GF-D8 (cell line): ENCODE data around the gene NAALAD2.
"Not testable (repeated sequence)": the region's sequence is repeated elsewhere in the genome, so short reads cannot be mapped to it uniquely, and the experiment has no call there.

ENCODE experiments used
- DNase-seq: peaks from one replicate; lab custom pipeline; 2025; lab: John Stamatoyannopoulos, UW

The NAALAD2 gene

DNA sequence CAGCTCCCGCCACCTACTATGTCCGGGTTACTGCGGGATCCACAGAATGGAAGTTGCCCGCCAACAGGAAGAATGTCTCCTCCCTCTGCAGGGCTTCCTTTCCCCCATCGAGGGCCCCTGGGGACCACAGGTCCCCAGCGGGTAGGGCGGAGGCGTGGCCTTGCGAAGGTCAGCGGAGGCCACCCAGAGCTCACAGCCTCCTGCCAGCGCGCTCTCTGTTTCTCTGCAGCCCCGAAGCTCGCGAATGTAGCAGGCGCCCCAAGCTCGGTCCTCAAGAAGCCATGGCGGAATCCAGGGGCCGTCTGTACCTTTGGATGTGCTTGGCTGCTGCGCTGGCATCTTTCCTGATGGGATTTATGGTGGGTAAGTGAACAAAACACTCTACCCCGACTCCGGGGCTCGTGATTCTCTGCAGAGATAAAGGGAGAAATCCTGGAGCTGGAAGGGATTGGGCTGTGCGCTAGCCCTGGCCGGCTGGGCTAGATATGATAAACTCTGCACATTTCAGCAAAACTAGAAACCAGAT, at the start of gene NAALAD2:
Gene NAALAD2, plus strand, starts transcription at position 186 of the 526 bp plus-strand sequence. Its CDS starts 96 bp downstream, at position 282.
- DNase-seq: no peak

DNA sequence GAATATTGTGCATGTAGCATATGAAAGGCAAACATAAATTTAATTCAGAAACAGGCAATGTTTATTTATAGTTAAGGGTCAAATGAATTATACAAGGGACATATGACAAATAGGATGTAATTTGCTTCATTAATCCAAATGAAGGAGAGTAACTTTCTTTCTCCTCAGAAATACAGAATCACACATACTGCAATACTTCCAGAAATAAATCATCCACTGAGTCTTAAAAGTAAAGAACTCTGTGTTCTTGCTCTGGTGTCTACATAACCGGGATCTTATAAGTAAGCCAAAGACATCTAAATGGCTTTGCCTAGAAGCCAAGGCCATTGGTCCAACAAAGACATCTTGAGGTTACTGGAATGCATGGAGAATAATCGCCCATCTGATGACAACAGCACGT, 48.8 kb upstream of the NAALAD2 start, which contains the start of gene UBTFL1:
Gene UBTFL1, plus strand, starts transcription at position 301 of the 400 bp plus-strand sequence. Its CDS starts 0 bp downstream, at position 301.
- not testable (repeated sequence) for DNase-seq

DNA sequence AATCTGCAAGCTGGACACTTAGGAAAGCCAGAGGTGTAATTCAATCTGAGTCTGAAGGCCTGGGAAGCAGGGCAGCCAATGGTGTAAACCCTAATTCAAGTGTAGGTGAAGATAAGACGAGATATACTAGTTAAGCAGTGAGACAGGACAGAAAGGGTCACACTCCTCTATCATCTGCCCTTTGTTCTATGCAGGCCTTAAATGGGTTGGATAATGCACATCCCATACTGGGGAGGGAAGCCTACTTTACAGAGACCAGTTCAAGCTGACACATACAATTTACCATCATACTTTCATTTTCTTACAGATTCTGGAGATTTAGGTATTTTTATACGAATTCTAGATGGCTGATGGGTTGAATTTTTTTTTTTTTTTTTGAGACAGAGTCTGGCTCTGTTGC, 45.7 kb upstream of the NAALAD2 start:
- DNase-seq: not testable (repeated sequence)

DNA sequence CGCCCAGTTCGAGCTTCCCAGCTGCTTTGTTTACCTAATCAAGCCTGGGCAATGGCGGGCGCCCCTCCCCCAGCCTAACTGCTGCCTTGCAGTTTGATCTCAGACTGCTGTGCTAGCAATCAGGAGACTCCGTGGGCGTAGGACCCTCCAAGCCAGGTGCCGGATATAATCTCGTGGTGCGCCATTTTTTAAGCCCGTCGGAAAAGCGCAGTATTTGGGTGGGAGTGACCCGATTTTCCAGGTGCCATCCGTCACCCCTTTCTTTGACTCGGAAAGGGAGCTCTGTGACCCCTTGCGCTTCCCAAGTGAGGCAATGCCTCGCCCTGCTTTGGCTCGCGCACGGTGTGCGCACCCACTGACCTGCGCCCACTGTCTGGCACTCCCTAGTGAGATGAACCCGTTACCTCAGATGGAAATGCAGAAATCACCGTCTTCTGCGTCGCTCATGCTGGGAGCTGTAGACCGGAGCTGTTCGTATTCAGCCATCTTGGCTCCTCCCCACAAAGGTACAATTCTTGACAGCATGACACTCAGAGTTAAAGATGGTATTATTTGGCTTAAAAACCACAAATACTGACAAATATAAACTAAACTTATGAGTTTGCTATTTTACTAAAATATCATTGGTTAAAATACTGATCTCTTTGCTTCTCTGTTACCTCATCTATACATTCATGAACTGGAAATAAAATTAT, 39.1 kb upstream of the NAALAD2 start:
- DNase-seq: not testable (repeated sequence)

DNA sequence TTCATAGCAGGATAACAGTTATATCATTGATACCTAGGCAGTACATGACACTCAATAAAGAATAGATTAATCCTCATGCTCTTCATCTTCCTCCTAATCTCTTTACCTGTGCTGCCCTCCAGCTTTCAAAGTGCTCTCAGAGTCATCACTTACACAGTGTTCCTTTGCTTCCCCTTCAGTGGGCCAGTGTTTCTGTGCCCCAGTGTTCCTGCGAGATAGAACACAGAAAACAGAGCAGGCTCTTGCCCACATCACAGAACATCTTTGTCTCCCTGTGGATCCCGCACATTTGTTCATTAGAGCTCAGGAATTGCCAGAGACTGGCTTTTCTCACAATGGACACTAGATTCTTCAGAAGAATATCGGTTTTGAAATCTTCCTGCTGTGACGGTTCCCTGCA, 36.2 kb upstream of the NAALAD2 start:
- DNase-seq: not testable (repeated sequence)

DNA sequence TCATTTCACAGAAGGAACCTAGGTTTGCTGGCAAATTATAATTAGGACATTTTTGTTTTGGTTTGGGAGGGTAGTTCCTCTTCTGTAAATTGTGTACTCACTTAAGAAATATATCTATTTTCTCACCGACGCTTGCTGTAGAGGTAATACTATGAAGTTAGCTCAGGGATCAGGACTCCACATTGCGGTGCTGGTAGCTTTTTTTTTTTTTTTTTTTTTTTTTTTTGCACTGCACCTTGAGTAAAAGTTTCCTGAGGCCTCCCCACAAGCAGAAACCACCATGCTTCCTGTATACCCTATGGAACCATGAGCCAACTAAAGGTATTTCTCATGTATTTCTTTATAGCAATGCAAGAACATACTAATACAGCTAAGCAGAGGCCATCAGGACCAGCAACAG, 34.0 kb upstream of the NAALAD2 start:
- DNase-seq: no peak

DNA sequence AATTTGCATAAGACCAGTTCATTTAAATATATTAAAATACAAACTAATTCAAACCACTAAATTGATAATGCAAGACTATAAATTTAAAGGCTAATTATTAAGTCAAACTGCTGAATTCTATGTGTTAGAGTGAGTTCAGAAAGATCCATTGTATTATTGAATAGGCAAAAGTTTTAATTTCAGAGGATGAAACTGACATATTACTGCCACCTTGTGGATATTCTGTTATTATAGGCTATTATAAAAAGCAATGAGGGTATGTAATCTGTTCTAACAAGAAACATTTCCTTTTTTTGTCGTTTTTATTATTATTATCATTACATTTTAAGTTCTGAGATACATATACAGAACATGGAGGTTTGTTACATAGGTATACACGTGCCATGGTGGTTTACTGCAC, 20.9 kb upstream of the NAALAD2 start:
- DNase-seq: no peak

DNA sequence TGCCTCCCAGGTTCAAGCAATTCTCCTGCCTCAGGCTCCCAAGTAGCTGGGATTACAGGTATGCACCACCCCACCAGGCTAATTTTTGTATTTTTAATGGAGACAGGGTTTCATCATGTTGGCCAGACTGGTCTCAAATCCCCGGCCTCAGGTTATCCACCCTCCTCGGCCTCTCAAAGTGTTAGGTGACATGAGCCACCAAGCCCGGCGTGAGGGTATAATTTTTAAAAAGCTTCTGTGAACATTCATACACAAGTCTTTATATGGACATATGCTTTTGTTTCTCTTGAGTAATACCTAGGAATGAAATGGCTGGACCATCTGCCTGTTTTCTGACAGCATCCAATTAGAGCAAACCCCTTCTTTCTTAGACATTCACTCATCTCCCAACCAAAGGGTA, 14.3 kb upstream of the NAALAD2 start:
- DNase-seq: no peak

DNA sequence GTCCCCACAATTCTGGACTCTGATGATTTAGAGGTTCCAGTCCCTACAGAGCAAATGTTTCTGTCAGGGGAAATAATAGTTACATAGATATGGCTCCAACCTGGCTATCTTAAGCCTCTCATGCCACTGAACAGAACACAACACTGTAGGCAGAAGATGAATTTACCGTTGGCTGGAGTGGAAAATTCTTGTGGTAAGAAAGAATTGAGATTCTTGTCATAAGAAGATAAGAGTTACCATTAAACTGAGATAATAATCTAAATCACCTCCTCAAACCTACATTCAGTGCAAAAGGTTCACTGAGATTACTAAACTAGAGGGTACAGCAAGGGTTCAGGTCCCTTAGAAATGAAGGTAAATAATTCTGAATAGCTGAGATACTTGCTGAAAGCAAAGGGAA, 10.1 kb upstream of the NAALAD2 start:
- no peak for DNase-seq

DNA sequence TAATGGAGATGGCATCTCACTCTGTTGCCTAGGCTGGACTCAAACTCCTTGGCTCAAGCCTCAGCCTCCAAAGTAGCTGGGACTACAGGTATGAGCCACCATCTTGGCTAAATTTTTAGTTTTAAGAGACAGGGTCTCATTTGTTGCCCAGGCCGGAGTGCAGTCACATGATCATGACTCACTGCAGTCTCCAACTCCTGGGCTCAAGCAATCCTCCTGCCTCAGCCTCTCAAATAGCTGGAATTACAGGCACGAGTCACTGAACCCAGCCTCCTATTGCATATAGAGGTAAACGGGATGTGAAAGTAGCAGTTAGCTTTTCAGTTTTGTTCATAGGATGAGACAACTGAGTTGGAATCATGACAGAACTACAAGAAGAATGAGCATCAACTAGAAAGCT, 9.5 kb upstream of the NAALAD2 start:
- no peak for DNase-seq

DNA sequence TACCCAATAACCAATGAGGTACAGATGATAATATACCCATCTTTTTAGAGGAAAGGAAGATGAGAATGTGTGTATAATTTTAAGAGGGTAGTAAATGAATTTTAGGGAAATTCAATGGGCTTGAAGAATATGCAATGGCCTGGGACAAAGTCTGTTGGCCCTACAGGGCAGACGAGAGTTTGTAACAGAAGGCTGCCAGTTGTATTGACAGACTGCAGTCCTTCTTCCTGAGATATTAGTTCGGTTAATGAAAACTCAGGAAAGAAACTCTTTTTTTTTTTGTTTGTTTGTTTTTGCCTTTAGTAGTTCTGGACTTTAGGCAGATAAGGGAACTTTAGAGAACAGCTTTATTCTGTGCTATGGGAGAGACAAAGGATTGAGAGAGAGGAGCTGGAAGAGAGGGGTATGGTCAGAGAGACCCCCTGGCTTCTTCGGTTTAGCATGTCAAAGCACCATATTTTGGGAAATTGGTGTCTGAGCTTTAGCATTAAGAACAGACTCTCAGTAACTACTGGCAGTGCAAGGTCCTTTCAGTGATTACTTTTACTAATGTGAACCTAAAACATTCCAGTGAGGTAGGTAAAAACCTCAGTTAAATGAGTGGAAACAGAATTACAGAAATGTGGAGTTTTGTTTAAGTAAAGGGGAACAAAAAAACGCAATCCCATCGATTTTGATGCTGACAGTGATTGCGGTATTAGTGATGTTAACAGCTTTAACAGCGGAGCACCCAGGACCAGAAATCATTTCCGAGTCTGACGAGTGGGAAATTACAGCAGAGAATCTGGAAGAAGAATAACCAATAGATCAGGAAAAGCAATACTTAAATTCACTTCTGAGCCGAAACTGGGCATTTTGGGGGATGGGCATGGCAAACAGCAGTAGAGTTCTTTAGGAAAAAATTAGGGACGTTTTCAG, 644 bp upstream of the NAALAD2 start:
- DNase-seq: no peak

DNA sequence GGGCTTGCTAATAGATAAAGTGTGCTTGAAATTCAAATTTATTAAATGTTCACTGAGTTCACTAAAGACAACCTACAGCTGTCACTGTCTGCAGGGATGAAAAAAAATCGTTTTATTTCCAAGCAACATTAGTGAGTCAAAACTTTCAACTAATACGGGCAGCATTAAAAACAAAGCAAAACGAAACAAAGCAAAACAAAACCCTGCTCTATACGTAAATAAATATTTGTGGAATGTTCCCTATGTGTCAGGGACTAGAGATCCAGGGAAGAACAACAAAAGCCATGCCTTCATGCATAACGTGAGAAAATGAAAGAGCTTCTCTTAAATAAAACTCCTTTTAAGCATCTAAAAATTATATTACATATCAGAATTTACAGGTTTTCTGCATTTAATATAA, 553 bp downstream of the NAALAD2 start:
- DNase-seq: no peak

DNA sequence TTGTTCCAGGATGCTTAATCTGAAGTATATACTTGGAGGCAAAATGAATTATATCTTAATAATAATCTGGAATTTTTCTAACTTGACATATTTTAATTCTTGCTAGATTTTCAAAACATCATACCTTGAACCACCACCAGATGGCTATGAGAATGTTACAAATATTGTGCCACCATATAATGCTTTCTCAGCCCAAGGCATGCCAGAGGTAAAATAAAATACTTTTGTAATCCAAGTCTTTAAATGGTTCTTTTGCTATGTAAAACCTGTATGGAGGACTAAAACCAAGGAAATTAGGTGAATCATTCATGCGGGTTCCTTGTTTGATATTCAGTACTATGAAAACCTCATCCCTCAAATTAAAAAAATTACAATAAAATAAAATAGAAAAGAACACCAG, 14.4 kb downstream of the NAALAD2 start:
- no peak for DNase-seq

DNA sequence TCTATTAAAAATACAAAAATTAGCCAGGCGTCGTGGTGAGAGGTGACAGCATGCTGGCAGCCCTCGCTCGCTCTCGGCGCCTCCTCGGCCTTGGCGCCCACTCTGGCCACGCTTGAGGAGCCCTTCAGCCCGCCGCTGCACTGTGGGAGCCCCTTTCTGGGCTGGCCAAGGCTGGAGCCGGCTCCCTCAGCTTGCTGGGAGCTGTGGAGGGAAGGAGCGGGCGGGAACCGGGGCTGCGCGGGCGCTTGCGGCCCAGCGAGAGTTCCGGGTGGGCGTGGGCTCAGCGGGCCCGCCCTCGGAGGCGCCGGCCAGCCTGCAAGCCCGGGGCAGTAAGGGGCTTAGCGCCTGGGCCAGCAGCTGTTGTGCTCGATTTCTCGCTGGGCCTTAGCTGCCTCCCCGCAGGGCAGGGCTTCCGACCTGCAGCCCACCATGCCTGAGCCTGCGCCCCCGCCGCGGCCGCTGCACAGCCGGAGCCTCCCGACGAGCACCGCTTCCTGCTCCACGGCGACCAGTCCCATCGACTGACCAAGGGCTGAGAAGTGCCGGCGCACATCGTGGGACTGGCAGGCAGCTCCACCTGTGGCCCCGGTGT, 32.6 kb downstream of the NAALAD2 start:
- DNase-seq: not testable (repeated sequence)

DNA sequence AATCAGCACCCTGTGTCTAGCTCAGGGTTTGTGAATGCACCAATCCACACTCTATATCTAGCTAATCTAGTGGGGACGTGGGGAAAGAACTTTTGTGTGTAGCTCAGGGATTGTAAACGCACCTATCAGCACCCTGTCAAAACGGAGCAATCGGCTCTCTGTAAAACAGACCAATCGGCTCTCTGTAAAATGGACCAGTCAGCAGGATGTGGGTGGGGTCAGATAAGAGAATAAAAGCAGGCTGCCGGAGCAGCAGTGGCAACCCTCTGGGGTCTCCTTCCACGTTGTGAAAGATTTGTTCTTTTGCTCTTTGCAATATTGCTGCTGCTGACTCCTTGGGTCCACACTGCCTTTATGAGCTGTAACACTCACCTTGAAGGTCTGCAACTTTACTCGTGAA, 33.2 kb downstream of the NAALAD2 start:
- not testable (repeated sequence) for DNase-seq

DNA sequence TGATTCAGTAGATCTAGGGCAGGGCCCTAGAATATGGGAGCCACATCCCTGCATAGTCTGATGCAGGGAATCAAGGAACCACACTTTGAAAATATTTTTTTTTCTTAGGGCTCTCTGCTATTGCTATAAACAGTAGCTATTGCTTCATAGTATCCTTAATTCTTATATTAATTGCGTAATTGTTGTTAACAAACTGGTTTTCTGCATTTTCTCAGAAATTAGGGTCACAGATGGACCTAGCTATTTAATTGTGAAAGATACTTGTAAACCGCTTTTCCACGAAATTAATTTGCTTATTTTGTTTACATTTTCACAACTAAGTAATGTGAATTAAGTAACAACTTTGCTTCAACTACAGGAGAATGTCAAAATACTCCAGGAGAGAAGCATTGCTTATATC, 34.1 kb downstream of the NAALAD2 start:
- DNase-seq: no peak

DNA sequence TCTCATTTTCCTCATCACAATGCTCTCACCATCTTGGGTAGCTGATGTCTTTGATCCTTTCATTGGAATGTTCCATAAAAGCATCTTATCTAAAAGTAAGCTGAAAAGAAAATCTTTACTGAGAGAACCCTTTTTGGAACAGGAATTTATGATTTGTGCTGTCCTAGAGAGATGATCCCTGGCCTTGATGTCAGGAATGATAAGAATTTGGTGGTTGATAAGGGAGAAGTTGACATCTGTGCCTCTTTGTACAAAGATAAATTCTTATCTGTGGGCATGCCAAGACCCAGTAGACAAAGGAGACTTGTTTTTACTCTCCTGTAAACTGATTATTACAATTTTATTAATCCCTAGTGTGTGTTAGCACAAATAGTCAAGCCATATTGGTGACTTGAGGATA, 36.9 kb downstream of the NAALAD2 start:
- DNase-seq: no peak

DNA sequence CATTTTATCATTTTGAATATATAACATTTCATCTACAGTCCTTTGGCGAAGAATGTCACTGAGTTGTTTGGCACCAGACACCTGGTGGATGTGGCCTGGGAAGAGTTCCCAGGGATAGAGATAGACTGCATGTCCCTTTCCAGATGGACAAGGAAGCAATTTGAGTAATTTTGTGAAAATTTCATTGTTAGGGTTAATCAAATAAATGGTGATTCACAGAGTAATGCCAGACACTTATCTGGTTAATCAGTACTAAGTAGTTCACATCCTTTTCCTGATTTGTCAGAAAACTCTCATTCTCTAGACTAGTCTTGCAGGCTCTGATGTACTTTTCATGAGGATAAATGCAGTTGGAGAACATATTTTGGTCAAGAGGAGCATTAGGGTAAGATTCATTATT, 41.6 kb downstream of the NAALAD2 start:
- DNase-seq: no peak

DNA sequence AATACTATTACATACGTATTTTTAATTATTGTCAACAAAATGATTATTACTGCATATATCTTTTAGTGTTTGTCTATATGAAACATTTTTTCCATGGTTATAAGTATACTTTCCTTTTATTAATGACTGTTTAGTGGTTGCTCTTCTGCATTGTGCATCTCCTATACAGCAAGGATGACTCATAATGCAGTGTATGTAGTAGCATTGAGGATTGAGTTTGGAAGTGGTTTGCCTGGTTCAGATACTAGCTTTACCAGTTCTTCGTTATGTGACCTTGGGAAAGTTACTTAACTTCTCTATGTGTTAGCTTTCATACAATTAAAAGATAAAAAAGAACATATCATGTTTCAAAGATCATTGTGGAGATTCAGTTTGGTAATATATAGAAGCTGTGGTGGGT, 44.3 kb downstream of the NAALAD2 start:
- no peak for DNase-seq

DNA sequence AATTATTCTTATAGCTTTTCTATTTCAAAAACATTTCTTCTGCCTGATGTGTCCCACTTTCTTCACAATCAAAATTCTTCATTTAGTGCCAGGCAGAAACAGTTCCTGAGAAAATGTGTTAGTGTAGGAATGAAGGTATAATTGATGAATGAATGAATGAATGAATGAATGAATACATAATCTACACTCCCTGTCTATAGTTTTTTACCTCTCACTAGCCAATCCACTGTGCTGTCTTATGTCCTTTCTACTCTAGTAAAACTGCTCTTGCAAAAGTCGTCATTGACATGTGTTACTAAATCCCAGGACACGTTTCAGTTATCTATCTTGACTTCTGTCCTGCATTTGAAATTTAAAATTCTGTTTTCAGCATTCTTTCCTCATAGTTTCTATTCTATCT, 45.5 kb downstream of the NAALAD2 start:
- no peak for DNase-seq

DNA sequence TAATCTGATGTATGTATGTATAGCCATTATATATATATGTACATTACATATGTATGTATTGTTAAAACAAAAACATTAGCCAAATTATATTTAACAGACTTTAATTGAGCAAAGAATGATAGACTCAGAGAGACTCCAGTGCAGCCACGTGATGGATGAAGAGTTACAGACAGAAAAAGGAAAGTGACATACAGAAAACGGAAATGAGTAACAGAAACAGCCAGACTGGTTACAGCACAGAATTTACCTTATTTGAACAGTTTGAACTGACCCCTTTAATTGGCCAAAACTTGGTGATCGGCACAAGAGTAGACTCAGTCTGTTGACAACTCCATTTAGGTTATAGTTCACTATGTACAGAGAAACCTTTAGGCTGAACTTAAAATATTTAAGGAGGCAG, 53.4 kb downstream of the NAALAD2 start:
- no peak for DNase-seq

DNA sequence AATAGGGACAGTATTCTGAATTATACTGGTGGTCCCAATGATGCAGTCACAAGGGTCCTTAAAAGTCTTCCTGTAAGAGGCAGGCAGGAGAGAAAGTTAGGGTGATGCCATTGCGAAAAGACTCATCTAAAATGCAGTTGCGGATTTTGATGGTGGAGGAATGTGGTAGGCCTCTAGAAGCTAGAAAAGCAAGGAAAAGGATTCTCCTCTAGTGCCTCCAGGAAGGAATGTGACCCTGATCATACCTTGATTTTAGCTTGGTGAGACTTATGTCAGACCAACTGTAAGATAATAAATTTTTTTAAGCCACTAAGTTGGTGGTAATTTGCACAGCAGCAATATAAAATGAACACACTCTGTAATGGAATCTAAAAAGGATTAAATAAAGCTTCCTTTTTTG, 54.5 kb downstream of the NAALAD2 start:
- DNase-seq: no peak
